ENCODE data around the gene NEU4.

GRCh38 chr2:241833101-241833663 is 24.2 kb downstream of the NEU4 start:
- TF ChIP-seq CTCF (conservative IDR thresholded peaks at IDR 0.05 in 1 of 2, IDR thresholded peaks at IDR 0.05 in 1 of 2; ENCODE audit: low read depth in 1 of 2, low read length in 2 of 2) (no peak), EZH2 (IDR thresholded peaks at IDR 0.05; ENCODE audit: low read length, missing control alignments) (no peak)
